ENCODE data around the gene SDC3.

- TF ChIP-seq POLR2A (IDR thresholded peaks at IDR 0.05; ENCODE audit: low read depth) = no peak
- TF ChIP-seq POLR2AphosphoS5 (IDR thresholded peaks at IDR 0.05) = no peak
- no peak for TF ChIP-seq CTCF (IDR thresholded peaks at IDR 0.05)
Observed at GRCh38 chr1:30857964-30858363, 50.6 kb downstream of the SDC3 start.

Measured in esophagus muscularis mucosa (tissue), 3 donors.